GM23248 (cell line): ENCODE data around the gene MAPT.

Source experiments
- EZH2 ChIP-seq: fragments of 200-600 bp; sonication (generic); IDR thresholded peaks from 2 replicates; pipeline ENCODE4 v1.6.1; 2018; ENCODE audit warnings: antibody characterized with exemption, mild to moderate bottlenecking; ENCODE audit not compliant: insufficient read depth, poor library complexity, severe bottlenecking
- EZH2phosphoT487 ChIP-seq: fragments of 200-600 bp; sonication (generic); IDR thresholded peaks from 2 replicates; pipeline ENCODE4 v1.6.1; 2018; ENCODE audit warnings: antibody characterized with exemption, moderate library complexity, mild to moderate bottlenecking, low read depth; ENCODE audit not compliant: insufficient read depth

- TF ChIP-seq EZH2 = no peak
- no peak for TF ChIP-seq EZH2phosphoT487
Measured at GRCh38 chr17:45874151-45874550, 20.2 kb upstream of the MAPT start.
